CD1c-positive myeloid dendritic cell (primary cell): ENCODE results near the gene GPRIN3.

Source experiments
- DNase-seq: peaks from one replicate; pipeline ENCODE4 v3.0.0-alpha.2; 2016; ENCODE audit errors: extremely low spot score

Gene GPRIN3

DNA sequence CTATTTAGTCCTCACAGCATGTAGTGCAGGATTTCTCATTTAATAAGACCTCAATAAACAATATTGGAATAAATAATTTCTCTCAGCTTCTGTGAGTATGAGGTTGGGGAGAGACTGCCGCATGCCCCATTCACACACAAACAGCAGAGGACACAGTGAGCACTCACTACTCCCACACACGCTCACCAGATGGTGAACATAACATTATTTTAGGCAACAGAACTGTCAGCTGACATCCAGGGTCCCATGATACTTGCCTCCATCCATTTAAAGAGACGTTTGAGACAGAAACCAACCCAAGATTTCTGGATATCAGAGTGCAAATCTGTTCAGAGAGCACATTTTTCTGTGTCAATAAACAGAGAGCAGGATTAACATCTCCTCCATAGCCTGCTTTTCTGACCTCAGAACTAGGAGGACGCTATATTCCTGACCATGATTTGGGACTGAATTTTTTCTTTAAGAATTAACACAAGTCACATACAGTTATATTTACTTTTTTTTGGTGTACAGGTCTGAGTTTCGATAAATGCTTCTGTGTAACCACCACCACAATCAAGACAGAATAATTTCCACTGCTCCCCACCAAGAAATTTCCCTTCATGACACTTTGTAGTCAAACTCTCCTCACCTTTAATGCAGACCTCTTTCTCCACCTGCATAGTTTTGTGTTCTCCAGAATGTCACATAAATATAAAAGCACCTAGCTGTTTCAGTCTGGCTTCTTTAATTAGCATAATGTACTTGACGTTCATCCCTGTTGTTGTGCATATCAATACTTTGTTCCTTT, 16.7 kb downstream of the GPRIN3 start:
- no peak for DNase-seq

DNA sequence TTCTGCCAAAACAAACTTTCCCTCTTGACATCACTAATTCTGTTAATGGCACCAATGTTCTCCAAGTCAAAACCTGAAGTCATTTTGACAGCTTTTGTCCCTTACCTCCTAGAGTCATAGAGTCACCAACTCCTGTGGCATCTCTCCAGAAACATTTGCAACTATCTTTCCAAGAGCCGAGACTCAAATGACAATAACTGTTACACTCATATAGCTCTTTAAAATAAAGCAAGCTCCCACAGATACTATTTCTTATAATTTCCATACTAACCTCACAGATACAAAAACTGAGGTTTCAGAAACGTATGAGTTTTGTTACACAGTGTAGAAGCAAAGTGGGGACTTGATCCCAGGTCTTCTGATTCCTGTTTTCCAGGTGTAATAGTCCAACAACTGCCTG, 18.3 kb downstream of the GPRIN3 start:
- no peak for DNase-seq

DNA sequence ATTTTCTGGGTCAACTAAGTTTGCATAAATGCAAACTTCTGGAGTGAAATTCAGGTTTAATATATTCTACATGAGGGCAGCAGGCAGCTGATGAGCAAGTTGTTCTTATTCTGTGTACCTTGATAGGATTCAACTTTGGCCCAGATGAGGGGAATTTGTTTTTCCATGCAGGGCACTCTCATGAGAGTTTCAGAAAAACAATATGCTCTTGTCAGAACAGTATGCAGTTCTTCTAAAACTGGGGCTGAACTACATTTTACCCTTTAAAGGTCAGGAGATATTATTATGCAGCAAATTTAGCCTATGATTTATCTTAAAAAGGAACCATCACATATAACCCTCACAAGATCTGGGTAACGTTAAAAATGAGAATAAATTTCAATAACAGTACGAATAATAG, 19.2 kb downstream of the GPRIN3 start:
- no peak for DNase-seq

DNA sequence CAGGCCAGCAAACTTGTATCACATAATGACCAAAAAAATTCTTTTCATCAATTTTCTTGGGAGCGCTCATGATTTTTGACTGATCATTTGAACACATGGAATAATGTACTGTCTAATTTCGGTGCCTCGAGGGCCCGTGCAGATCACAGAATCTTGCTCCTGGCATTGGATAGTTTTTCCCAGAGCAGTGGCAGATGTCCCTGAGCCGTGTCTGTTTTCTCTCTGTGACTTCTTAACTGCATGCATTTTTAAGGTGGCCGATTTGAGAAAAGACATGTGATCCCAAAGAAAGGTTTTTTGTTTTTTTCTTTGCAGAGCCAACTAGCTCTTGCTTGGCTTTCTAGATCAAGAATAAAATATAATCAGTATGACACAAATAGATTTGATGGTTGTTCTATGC, 19.7 kb downstream of the GPRIN3 start:
- DNase-seq = no peak

DNA sequence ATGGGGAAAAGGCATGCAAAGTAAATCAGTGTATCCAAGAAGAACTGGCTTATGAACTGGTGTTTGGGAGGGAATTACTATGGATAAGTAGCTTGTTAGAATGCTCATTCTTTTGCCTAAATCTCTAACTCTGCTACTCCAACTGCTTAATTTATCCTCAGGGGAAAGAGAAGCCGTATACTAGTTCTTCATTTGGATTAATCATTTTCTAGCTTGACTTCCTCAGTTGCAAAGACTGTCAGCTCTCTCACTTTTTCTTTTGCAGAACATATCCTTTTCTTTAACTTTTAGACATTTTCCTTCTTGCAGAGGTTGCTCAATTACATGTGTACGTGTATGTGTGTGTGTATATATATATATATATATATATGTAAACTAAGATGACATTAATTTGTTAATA, 21.9 kb downstream of the GPRIN3 start:
- peak; percentile 46 for DNase-seq

DNA sequence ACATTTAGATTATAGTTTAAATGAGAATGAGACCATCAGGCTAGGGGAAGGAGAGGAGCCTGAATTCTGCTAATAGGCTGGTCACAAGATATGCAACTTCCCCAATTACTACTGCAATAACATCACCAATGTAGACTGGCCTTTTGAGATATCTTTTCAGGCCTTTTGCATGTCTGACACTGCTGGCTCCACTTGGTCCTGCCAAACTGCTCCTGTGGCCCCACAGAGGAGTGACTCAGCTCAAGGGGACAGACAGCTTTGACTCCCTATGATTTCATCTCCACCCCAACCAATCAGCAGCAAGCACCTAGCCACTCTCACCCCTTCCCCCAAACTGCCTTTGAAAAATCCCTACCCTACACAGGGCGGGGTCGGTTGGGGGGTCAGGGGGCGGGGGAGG, 22.8 kb downstream of the GPRIN3 start:
- peak; percentile 73 for DNase-seq

DNA sequence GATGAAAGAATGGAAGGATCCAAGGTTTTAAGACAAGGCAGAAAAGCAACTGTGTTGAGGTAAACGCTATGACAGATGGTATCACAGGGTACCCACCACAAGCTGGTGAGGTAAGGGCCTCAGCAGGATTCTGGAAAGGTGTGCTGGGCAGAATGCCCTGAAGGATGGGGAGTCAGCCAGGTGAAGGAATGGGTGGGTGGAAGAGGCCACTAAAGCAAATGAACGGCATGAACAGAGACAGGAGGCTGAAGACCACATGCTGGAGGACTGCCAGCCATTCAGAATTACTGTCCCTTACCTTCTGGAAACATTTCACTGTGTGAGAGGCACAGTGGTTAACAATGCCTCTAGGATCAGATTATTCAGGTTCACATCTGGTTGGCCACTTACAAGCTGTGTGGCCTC, 23.6 kb downstream of the GPRIN3 start:
- no peak for DNase-seq

DNA sequence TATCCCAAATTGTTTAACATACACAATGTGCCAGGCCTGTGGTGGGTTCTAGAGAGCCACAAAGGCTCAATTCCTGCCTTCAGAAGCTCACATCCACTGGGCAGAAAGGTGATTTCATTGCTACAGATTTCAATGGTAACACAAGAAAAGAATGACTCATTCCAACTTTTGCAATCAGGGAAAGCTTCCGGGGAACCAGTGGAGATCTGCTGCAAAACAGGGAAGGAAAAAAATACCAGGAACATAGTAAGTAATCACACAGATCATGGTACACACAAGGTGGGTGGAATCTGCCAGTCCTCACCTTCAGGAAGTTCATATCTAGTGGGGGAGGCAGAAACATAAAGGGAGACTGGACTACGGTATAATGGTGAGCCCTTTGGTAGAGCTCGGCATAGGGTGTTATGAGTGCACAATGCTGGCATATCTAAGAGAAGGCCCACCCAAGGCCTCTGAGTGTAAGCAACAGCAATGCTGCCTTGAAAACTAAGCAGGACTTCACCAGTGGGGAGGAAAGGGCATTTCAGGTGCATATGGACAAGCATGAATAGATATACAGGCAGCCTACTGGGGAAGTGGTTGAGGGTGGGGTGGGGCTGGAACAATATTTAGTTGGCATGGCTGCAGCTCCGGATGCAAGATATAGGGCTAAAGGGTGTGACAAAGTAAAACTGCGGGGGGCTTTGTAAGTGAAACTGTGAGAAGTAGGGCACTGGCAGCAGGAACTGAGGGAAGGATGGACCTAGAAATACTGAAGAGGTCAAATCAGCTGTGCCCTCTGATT, 24.2 kb downstream of the GPRIN3 start:
- DNase-seq = peak; percentile 77

DNA sequence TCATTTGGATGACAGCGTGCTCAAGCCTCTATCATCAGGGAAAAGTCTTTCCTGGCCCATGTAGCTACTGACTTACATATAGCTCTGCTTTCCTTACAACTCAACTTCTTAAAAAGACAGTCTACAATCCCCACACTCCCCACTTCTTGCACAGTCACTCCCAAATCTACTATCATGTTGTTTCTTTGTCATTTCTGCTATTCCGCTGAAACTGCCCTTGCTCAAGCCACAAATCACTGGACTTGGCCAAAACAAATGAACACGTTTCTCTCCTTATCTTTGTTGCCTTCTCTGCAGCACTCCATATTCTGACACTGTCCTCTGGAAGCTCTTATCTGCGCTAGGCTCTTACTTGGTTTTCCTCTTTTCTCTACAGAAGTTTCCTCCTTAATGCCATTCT, 28.2 kb downstream of the GPRIN3 start:
- DNase-seq = no peak

DNA sequence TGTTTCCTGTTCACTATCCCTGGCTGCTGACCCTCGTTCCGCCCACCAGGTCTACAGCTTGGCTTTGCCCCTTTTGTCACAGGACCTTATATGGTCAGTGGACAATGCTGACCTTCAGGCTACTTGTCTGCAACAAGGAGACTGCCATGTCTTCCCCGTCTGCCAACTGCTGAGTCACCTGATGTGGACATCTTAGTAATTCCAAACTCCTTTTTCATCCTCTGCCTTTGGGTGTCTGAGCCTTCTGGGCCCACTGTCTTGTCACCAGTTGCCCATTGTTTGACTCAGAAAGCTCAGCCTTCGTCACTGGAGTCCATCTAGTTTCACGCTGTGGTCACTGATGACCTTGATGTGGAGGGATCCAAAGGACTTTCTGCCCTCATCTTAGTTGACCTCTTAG, 30.2 kb downstream of the GPRIN3 start:
- no peak for DNase-seq

DNA sequence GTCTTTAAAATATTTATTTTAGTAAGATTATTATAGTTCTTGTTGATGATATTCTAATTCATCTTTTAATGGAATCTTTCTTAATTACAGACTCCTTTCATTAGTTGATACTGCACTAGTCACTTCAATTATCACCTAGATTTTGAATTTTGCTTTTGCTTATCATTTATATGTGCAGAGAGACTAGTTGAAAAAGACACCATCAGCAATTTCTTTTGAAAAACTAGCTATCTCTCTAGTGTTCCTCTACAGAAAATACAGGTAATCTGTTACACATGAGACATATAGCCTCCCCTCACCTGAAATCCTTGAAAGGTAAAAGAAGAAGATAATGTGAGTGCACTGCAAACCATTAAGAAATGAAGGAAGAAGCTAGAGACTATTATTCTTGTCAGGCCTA, 31.3 kb downstream of the GPRIN3 start:
- no peak for DNase-seq

DNA sequence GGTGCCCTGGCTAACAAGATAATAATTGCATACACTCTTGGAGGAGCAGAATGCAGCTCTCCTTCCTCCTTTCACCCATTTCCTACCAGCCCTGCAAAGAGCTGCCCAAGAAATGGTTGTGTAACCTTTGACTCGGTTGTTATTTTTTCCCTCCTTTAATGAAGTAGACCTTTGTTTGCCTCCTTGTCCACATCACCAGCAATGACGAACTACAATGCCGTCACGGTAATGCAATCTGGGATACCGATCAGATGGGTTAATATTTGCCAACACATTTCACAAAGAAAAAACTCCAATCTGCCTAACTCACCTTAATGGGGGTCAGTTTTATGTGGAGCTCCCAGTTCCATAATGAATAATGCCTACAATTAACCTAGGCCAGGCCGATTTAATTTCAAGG, 32.0 kb downstream of the GPRIN3 start:
- no peak for DNase-seq

DNA sequence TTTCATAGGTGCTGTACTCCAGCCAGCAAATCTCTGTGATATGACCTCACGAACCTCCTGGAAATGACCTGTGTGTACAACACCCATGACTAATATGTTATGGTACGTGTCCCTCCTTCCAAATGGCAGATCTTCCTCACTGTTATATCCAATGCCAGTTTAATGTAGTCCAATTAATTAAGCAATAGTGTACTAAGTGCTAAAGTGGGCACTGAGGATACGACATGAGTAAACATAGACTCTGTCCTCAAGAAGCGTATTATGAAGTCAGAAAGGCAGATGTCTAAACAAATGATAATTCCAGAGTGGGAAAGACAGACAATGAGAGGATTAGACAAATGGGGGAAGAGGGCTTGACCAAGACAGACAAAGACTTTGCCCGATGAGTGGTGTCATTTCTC, 33.9 kb downstream of the GPRIN3 start:
- no peak for DNase-seq

DNA sequence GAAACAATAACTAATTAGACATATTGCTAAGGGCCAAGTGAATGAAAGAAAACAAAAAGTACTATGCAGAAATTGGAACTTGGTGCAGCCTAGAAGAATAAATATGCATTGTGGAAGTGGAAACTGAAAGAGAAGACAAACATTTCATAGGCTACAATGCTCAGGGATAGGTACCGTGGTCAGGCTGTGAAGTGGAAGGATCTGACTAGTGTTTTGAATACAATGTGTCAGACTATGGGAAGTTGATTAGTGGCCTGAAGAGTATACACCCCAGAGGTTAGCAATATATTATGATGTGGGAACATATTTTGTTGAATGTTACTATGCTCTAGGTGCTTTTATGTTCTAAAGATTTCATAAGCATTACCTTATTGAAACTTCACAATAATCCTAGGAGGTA, 36.8 kb downstream of the GPRIN3 start:
- DNase-seq = no peak

DNA sequence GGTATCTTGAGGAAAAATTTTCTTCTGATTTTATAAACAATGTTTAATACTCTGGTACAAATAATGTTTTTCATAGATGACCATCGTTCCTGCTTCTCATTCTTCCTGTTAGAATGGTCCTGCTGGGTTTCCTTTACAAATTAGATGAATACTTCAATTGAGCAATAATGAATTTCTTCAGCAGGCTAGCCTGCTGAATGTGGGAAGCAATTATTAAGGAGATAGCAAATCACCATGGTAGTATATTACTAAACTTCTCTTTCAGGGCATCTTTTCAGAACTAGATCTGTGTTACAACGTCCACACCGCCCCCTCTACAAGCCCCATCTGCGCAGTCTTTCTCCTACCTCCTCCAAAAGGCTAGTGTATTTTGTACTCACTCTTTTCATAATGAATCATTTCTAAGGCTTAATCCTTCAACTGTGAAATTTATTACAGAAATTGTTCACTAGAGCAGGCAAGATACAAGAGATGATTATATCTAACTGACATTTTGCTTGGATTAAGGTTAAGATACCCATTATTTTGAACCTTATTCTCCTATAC, 38.4 kb downstream of the GPRIN3 start:
- peak; percentile 18 for DNase-seq

DNA sequence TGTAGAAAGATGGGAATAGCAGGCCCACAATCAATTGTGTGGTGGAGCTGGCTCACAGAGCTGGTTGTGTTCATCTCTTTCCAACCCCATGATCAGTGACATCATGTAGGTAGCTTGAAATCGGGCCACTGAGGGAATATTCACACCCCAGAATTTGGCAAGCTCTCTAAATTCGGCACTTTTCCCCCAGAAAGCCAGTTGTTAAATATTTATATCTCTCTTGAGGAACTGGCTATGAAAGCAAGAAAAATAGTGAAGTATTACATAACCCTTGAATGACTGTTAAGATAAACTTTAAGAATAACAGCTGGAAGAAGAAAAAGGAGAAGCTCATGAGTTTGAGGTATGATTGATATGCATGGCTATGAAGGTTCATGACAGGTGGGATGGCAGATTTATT, 38.9 kb downstream of the GPRIN3 start:
- peak; percentile 19 for DNase-seq

DNA sequence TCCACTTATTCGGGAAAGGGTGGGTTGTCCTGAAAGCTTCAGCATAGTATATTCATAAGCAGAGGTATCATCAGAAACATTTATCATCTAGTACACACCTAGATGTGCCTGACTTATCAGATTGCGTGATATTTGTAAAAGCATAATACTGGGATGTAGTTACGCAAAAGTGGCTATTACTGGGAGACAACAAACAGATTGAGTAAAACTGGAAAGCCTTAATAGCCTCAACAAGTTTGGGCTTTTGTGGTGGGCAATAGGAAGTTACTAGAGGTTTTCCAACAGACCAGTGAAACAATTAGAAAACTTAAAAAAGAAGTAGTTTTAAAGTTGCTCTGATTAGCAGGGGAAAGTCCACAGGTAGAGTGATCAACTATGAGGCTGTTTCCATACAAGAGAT, 39.8 kb downstream of the GPRIN3 start:
- DNase-seq = no peak

DNA sequence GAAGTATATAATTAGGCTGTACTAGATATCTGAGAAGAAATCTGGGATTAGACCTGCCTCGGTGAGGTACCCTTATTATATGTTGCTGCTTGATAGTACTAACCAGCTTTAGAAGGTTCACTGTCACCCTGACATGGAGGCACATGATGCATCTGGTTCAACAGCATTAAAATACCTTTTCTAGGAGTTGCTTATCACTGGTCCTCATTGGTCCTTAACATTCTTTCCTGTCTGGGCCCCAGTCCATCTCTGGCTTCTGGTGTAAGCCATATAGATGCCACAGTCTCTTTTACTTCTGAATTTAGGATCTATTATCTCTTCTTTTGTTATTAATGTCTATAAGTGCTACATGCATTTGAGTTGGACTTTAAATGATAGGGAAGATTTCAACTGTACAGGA, 40.2 kb downstream of the GPRIN3 start:
- DNase-seq = no peak

DNA sequence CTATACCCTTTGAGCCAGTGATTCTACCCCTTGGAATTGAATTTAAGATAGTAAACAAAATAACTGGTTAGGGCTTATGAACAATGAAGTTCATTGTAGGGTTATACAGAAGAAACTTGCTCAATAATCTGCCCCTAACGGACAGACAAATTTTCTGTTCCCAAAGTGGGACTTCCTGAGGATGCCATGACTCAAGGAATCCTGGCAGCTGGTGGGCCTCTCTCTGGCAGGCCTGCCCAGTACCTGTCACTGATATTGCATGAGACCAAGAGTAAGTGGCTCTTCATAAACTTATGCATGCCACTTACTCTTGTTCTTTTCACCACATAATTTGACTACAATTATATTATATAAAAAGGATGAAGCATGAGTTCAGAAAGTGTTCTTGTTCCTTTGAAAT, 41.5 kb downstream of the GPRIN3 start:
- no peak for DNase-seq

DNA sequence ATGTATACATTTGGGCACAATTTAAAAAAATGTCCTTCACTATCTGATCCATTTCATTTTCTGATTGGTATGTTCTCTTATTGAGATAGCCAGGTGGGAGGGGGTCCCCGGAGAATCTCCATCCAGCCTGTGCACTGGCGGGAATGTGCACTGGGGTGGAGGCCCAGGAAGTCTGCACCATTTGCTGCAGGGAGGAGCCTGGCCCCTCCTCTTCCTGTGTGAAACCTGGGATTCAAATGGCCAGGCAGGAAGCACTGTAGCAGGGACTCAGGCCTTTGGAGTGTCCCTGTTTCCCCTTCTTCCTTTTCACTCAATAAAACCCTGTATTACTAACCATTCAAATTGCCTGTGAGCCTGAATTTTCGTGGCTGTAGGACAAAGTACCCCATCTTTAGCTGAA, 44.3 kb downstream of the GPRIN3 start:
- DNase-seq = no peak

DNA sequence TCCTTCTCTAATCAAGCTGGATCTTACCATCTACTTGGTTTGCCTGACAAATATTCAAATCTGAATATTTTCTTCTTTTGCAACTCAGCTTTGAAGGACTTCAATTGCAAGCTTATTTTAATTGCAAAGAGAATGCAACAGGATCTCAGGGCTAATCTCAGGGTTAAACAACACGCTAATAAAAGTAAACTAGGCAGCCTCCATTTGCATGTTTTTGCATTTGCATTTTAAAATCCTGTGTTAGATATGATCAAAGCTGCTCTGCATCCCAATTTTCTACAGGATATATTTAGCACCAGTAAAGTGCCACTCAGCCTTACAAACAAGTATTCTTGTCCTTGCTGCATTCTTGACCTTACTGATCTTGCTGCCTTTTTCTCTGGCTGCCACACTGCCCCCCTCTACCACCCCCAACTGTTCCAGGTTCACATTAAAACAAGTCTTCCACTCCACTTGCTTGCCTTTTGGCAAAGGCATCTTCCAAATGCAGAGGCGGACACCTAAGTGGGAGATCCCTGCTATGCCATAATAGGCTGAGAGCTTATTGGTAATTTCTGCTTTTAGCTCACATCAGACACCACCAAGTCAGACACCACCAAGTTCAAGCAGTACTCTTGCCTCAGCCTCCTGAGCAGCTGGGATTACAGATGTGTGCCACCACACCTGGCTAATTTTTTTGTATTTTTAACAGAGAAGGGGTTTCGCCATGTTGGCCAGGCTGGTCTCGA, 48.1 kb downstream of the GPRIN3 start:
- DNase-seq = no peak

DNA sequence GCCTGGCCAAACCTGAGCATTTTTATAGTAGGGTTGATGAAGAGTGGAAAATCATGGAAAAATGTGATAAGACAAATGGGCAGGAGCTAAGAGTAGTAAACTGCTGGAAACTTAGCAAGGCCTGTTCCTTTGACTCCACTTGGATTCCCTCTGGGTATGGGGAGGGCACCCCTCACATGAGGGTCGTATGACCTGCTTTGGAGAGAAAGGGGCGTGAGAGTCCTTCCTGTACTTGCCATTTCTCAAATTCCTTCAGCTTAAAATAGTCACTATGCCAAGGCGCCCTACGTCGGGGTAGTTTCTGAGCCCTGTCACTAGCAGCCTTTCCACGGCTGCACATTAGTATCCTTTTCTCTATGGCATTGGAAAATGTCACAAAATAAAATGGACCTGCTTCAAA, 49.1 kb downstream of the GPRIN3 start:
- no peak for DNase-seq
